HepG2 (cell line): Measurements from ENCODE around the gene YIPF3. TPM values are rescaled to one million over a fixed set of nuclear protein-coding genes. Genes with fewer than 3 reads are reported as not detected.
A peak's percentile ranks its signal among the peaks of the same experiment; 100 is the strongest.

ENCODE experiments used
- ATAC-seq: fragments of 200-7000 bp; cut with Tn5 transposase; 3 replicates; pipeline ENCODE4 v1.9.1; 2020; ENCODE audit warnings: mild to moderate bottlenecking, moderate library complexity
- BruUV-seq: library from RNA; stranded (reverse); fragments of 400-500 nt; replicated peaks from 2 replicates; lab custom pipeline; 2021; lab: Mats Ljungman, UMichigan
- CTCF ChIA-PET: fragments of 300-600 bp; formaldehyde crosslinking; extraction: SDS; loops from one replicate; lab custom pipeline; 2021; ENCODE audit warnings: low total read pairs, inconsistent platforms, low intra/inter-chr PET ratio; lab: Yijun Ruan, JAX
- POLR2A ChIA-PET: fragments of 350-600 bp; sonication (Branson Sonifier 250); formaldehyde crosslinking; loops from one replicate; lab custom pipeline; 2020; ENCODE audit warnings: antibody characterized with exemption, inconsistent platforms; lab: Yijun Ruan, JAX
- DNase-seq: peaks from one replicate; pipeline ENCODE4 v3.0.0-alpha.2; 2015; ENCODE audit warnings: low spot score
- FAIRE-seq: peaks from 3 replicates; lab custom pipeline; 2011; peaks lifted over from hg19 to GRCh38; lab: Jason Lieb, UNC
- H2AFZ ChIP-seq: one replicate; pipeline ENCODE4 v1.6.1; 2011; ENCODE audit warnings: low read length, inconsistent platforms
- H3K27ac ChIP-seq: fragments of 300-600 bp; 3 replicates; pipeline ENCODE4 v1.8.0; 2011; ENCODE audit warnings: mixed run types, mild to moderate bottlenecking, mixed read lengths, low read length, inconsistent platforms; ENCODE audit not compliant: insufficient read depth; ENCODE audit errors: extremely low read length
- H3K27me3 ChIP-seq, 2 experiments: fragments of 200-600 bp in 1 of 2; 2 replicates in 1 of 2; 3 replicates in 1 of 2; pipeline versions ENCODE4 v1.6.0 to v1.8.0; 2011; ENCODE audit warnings: low read length in 2 of 2, mild to moderate bottlenecking in 2 of 2, moderate library complexity in 2 of 2, inconsistent platforms in 1 of 2; ENCODE audit not compliant: insufficient read depth in 2 of 2, control insufficient read depth in 1 of 2
- H3K36me3 ChIP-seq, 2 experiments: fragments of 200-600 bp in 1 of 2; replicated peaks in 1 of 2; 2 replicates in 1 of 2; 3 replicates in 1 of 2; pipeline versions ENCODE4 v1.5.1 to v1.8.0; 2011; ENCODE audit warnings: low read length in 2 of 2, inconsistent platforms in 1 of 2; ENCODE audit not compliant: insufficient read depth in 2 of 2, control insufficient read depth in 1 of 2
- H3K4me1 ChIP-seq: 2 replicates; pipeline ENCODE4 v1.5.1; 2012; ENCODE audit warnings: low read length, inconsistent platforms; ENCODE audit not compliant: insufficient read depth
- H3K4me2 ChIP-seq: 2 replicates; pipeline ENCODE4 v1.6.0; 2011; ENCODE audit warnings: low read depth, low read length, inconsistent platforms
- H3K4me3 ChIP-seq, 3 experiments: fragments of 200-600 bp in 1 of 3; sonication (generic), shearing (Covaris generic) in 1 of 3; replicated peaks in 1 of 3; 2 replicates each; pipeline ENCODE4 v1.5.1; 2011 to 2016; ENCODE audit warnings: low read length in 3 of 3, inconsistent platforms in 2 of 3, low read depth in 2 of 3, mild to moderate bottlenecking in 2 of 3, control low read depth in 1 of 3, mixed read lengths in 1 of 3; ENCODE audit not compliant: insufficient read depth in 1 of 3
- H3K79me2 ChIP-seq: one replicate; pipeline ENCODE4 v1.6.1; 2011; ENCODE audit warnings: low read length, inconsistent platforms; ENCODE audit not compliant: insufficient read depth
- H3K9ac ChIP-seq: 2 replicates; pipeline ENCODE4 v1.6.0; 2011; ENCODE audit warnings: mild to moderate bottlenecking, low read depth, low read length, inconsistent platforms; ENCODE audit not compliant: insufficient read depth
- H3K9me3 ChIP-seq: 2 replicates; pipeline ENCODE4 v1.5.1; 2012; ENCODE audit warnings: mild to moderate bottlenecking, low read length
- H4K20me1 ChIP-seq: 2 replicates; pipeline ENCODE4 v1.6.0; 2011; ENCODE audit warnings: inconsistent platforms, mild to moderate bottlenecking, low read length, moderate library complexity; ENCODE audit not compliant: insufficient read depth
- GFI1 ChIP-seq: sonication (generic); formaldehyde crosslinking; IDR thresholded peaks from 2 replicates; pipeline ENCODE4 v1.5.0; 2020; ENCODE audit warnings: missing genetic modification reagents, mild to moderate bottlenecking, borderline replicate concordance
- GMEB2 ChIP-seq: IDR thresholded peaks from 2 replicates; pipeline ENCODE4 v1.6.1; 2016; ENCODE audit warnings: missing biosample characterization, missing genetic modification reagents, low read depth
- MBD4 ChIP-seq: IDR thresholded peaks from 2 replicates; pipeline ENCODE4 v1.6.1; 2012; ENCODE audit warnings: low read length, inconsistent platforms, borderline replicate concordance
- MXD4 ChIP-seq: IDR thresholded peaks from 2 replicates; pipeline ENCODE4 v1.6.1; 2016; ENCODE audit warnings: mild to moderate bottlenecking, missing biosample characterization, missing genetic modification reagents
- RARA ChIP-seq: IDR thresholded peaks from 2 replicates; pipeline ENCODE4 v1.6.1; 2016; ENCODE audit warnings: missing genetic modification reagents, missing compliant biosample characterization
- SIX4 ChIP-seq: sonication (generic); formaldehyde crosslinking; IDR thresholded peaks from 2 replicates; pipeline ENCODE4 v1.4.0; 2020; ENCODE audit warnings: missing genetic modification reagents
- TERF1 ChIP-seq: sonication (generic); formaldehyde crosslinking; IDR thresholded peaks from 2 replicates; pipeline ENCODE4 v1.8.0; 2022; ENCODE audit warnings: mild to moderate bottlenecking, missing genetic modification reagents, moderate library complexity
- THRA ChIP-seq: sonication (generic); formaldehyde crosslinking; IDR thresholded peaks from 2 replicates; pipeline ENCODE4 v1.4.0; 2020; ENCODE audit warnings: missing genetic modification reagents, borderline replicate concordance
- ZBTB33 ChIP-seq: sonication (generic); formaldehyde crosslinking; IDR thresholded peaks from 2 replicates; pipeline ENCODE4 v1.4.0; 2020; ENCODE audit warnings: missing genetic modification reagents
- ZKSCAN5 ChIP-seq: sonication (generic); formaldehyde crosslinking; IDR thresholded peaks from 2 replicates; pipeline ENCODE4 v1.5.1; 2020; ENCODE audit warnings: mild to moderate bottlenecking, missing genetic modification reagents
- WGBS: methylation state at CpG from one replicate; pipeline ENCODE4 v1.1.6; 2017; ENCODE audit warnings: low lambda C conversion rate; 5-methylcytosine and 5-hydroxymethylcytosine counted together
- in situ Hi-C: cut with HindIII; loops from 2 replicates; pipeline ENCODE4 v1.10.0; 2017; ENCODE audit warnings: low pct_unique_long_range_greater_than_20kb; ENCODE audit not compliant: extremely low pct_ligation_motif_present
- intact Hi-C: fragments of 100-400 bp; cut with micrococcal nuclease; formaldehyde crosslinking; loops from one replicate; pipeline ENCODE4 v1.10.0; 2022; ENCODE audit not compliant: unreplicated experiment
- polyA plus RNA-seq, 8 experiments: library from polyadenylated mRNA; depleted of rRNA in 3 of 8; stranded (reverse) in 7 of 8; unstranded in 1 of 8; fragments of >200 nt; fragmentation: Illumina TruSeq in 4 of 8; extraction: Trizol in 4 of 8; gene quantifications; 2 replicates each; pipeline versions ENCODE4 v1.2.1 to v1.2.3, GENCODE V29; 2011 to 2016; ENCODE audit warnings: low read depth in 4 of 8, missing spikeins in 1 of 8, mixed read lengths in 1 of 8; ENCODE audit not compliant: insufficient read depth in 1 of 8
- total RNA-seq, 5 experiments: library from RNA; depleted of rRNA; stranded (reverse); fragments of >200 nt; fragmentation: Illumina TruSeq; extraction: Trizol; gene quantifications; 2 replicates each; pipeline ENCODE4 v1.2.3, GENCODE V29; 2016; ENCODE audit warnings: low read depth in 1 of 5

Gene YIPF3
- total and polyA plus RNA-seq, 2 of the 13 experiments (the other 11 are each of a cell fraction or from before 2014, with no cell fraction given), result 107 to 206 TPM

GRCh38 chr6:43468748-43469681 is 47.7 kb downstream of the YIPF3 start:
- Histone ChIP-seq H3K27ac (no peak overlapping the region), H2AFZ (no peak overlapping the region), H3K4me2 (no peak overlapping the region), H3K36me3 (no peaks in the 10 kb centered on the region), H3K9ac (no peak overlapping the region), H3K27me3 (peaks cover 0 to 17% of the 10 kb centered on the region in 2 experiments; a peak in 2 of 5 replicates), H4K20me1 (no peaks in the 10 kb centered on the region), H3K79me2 (no peaks in the 10 kb centered on the region), H3K4me3 (no peak overlapping the region), H3K4me1 (no peaks in the 10 kb centered on the region; the same call in 1 of the 2 replicates), H3K9me3 (no peaks in the 10 kb centered on the region)
- FAIRE-seq, result no peak
- no peak for DNase-seq
- no TSS peak for BruUV-seq
- in situ Hi-C loops (no loop called here), intact Hi-C loops (no loop called here)
- ChIA-PET POLR2A (interaction anchor here (0.6 kb wide), 1 partner anchor 12 kb away, joined by 3 read pairs; no protein-coding TSS in a partner anchor), CTCF (interaction anchor here (0.5 to 1.1 kb wide), 2 partner anchors 12 to 27 kb away, joined by 3 read pairs; no protein-coding TSS in a partner anchor)
- WGBS, result 44% methylated on average over 10 of the region's 13 CpGs
- ATAC-seq, result peak; percentile 26
- no peak for TF ChIP-seq ZBTB33
- no peak for TF ChIP-seq TERF1
- TF ChIP-seq GMEB2 (CRISPR knock-in tag), result no peak
- no peak for TF ChIP-seq MBD4
- no peak for TF ChIP-seq RARA
- TF ChIP-seq SIX4, result no peak
- no peak for TF ChIP-seq MXD4 (CRISPR knock-in tag)
- TF ChIP-seq GFI1 (CRISPR knock-in tag), result no peak
- TF ChIP-seq ZKSCAN5 (CRISPR knock-in tag), result no peak
- TF ChIP-seq THRA (CRISPR knock-in tag), result no peak
